C4-2B (cell line): Measurements from ENCODE around the gene TRAPPC14.

Experiments
- CTCF ChIP-seq: fragments of 450-650 bp; conservative IDR thresholded peaks from 2 replicates; pipeline ENCODE4 v1.5.1; 2017; ENCODE audit warnings: mild to moderate bottlenecking
- ZFX ChIP-seq: fragments of 450-650 bp; IDR thresholded peaks from 2 replicates; pipeline ENCODE4 v1.6.1; 2017

GRCh38 chr7:100137851-100138760 is 20.4 kb downstream of the TRAPPC14 start:
- no peak for TF ChIP-seq CTCF
- TF ChIP-seq ZFX = no peak
